IMR-90 (cell line): ENCODE measurements around the gene FAM162B. TPM values are rescaled to one million over a fixed set of nuclear protein-coding genes. Genes with fewer than 3 reads are reported as not detected.
A peak's percentile ranks its signal among the peaks of the same experiment; 100 is the strongest.

ENCODE experiments used
- ATAC-seq: fragments of 200-7000 bp; cut with Tn5 transposase; 2 replicates; pipeline ENCODE4 v1.9.1; 2020; ENCODE audit warnings: low read depth, mild to moderate bottlenecking, moderate library complexity
- BruUV-seq: library from RNA; stranded (reverse); fragments of 400-500 nt; replicated peaks from 2 replicates; lab custom pipeline; 2021; lab: Mats Ljungman, UMichigan
- CTCF ChIA-PET: fragments of 300-600 bp; formaldehyde crosslinking; extraction: SDS; loops from one replicate; lab custom pipeline; 2021; ENCODE audit warnings: antibody characterized with exemption; lab: Yijun Ruan, JAX
- POLR2A ChIA-PET: fragments of 300-600 bp; sonication (Branson Sonifier 250); formaldehyde crosslinking; loops from one replicate; lab custom pipeline; 2022; ENCODE audit warnings: antibody characterized with exemption; ENCODE audit not compliant: unreplicated experiment; lab: Charles Lee
- DNase-seq: peaks from one replicate; pipeline ENCODE4 v3.0.0; 2013
- H2AFZ ChIP-seq: replicated peaks from 2 replicates; pipeline ENCODE3; 2013; ENCODE audit warnings: low read length, mild to moderate bottlenecking; ENCODE audit not compliant: poor library complexity
- H2AK5ac ChIP-seq: 2 replicates; pipeline ENCODE4 v1.6.1; 2013; ENCODE audit warnings: low read depth, low read length, inconsistent platforms
- H2AK9ac ChIP-seq: replicated peaks from 2 replicates; pipeline ENCODE3; 2013; ENCODE audit warnings: mild to moderate bottlenecking, low read depth, low read length, moderate library complexity; ENCODE audit not compliant: poor library complexity
- H2BK120ac ChIP-seq: 2 replicates; pipeline ENCODE4 v1.6.1; 2013; ENCODE audit warnings: low read depth, low read length, inconsistent platforms
- H2BK15ac ChIP-seq: 3 replicates; pipeline ENCODE4 v1.6.1; 2013; ENCODE audit warnings: low read depth, low read length, inconsistent platforms
- H2BK20ac ChIP-seq: 2 replicates; pipeline ENCODE4 v1.6.1; 2013; ENCODE audit warnings: low read depth, mild to moderate bottlenecking, inconsistent platforms, low read length, moderate library complexity
- H2BK5ac ChIP-seq: 2 replicates; pipeline ENCODE4 v1.6.1; 2013; ENCODE audit warnings: mild to moderate bottlenecking, low read depth, low read length, inconsistent platforms; ENCODE audit not compliant: poor library complexity, severe bottlenecking
- H3K14ac ChIP-seq: replicated peaks from 2 replicates; pipeline ENCODE4 v1.6.1; 2013; ENCODE audit warnings: low read depth, low read length, inconsistent platforms
- H3K18ac ChIP-seq: 2 replicates; pipeline ENCODE4 v1.6.1; 2013; ENCODE audit warnings: low read depth, low read length, control low read depth
- H3K23ac ChIP-seq: 2 replicates; pipeline ENCODE4 v1.6.1; 2013; ENCODE audit warnings: low read depth, low read length, inconsistent platforms
- H3K27ac ChIP-seq: 2 replicates; pipeline ENCODE4 v1.5.1; 2013; ENCODE audit warnings: mild to moderate bottlenecking, control low read depth, low read length; ENCODE audit not compliant: insufficient read depth
- H3K27me3 ChIP-seq: 2 replicates; pipeline ENCODE4 v1.6.1; 2013; ENCODE audit warnings: low read length; ENCODE audit not compliant: control insufficient read depth, insufficient read depth
- H3K36me3 ChIP-seq: 2 replicates; pipeline ENCODE4 v1.6.1; 2013; ENCODE audit warnings: low read length, mixed read lengths; ENCODE audit not compliant: control insufficient read depth, insufficient read depth
- H3K4ac ChIP-seq: 2 replicates; pipeline ENCODE4 v1.6.1; 2013; ENCODE audit warnings: low read depth, low read length, inconsistent platforms
- H3K4me1 ChIP-seq: 2 replicates; pipeline ENCODE4 v1.6.1; 2013; ENCODE audit warnings: low read length, mixed read lengths; ENCODE audit not compliant: control insufficient read depth, insufficient read depth
- H3K4me2 ChIP-seq: 2 replicates; pipeline ENCODE4 v1.6.1; 2013; ENCODE audit warnings: low read depth, mild to moderate bottlenecking, control low read depth, low read length, moderate library complexity
- H3K4me3 ChIP-seq: 2 replicates; pipeline ENCODE4 v1.5.1; 2013; ENCODE audit warnings: low read depth, mild to moderate bottlenecking, control low read depth, low read length, moderate library complexity; ENCODE audit not compliant: insufficient read depth
- H3K56ac ChIP-seq: 2 replicates; pipeline ENCODE4 v1.6.1; 2013; ENCODE audit warnings: low read length, inconsistent platforms; ENCODE audit not compliant: insufficient read depth; ENCODE audit errors: extremely low read depth
- H3K79me1 ChIP-seq, 2 experiments: 2 replicates each; pipeline ENCODE4 v1.6.1; 2013; ENCODE audit warnings: low read length in 2 of 2, inconsistent platforms in 1 of 2, low read depth in 1 of 2
- H3K9ac ChIP-seq: 2 replicates; pipeline ENCODE4 v1.6.1; 2013; ENCODE audit warnings: low read depth, low read length, control low read depth
- H3K9me1 ChIP-seq: 2 replicates; pipeline ENCODE4 v1.6.1; 2013; ENCODE audit warnings: low read length, inconsistent platforms; ENCODE audit not compliant: insufficient read depth
- H3K9me3 ChIP-seq: 2 replicates; pipeline ENCODE4 v1.6.1; 2013; ENCODE audit warnings: low read length; ENCODE audit not compliant: control insufficient read depth, insufficient read depth
- H4K20me1 ChIP-seq: 2 replicates; pipeline ENCODE4 v1.6.1; 2013; ENCODE audit warnings: low read length, inconsistent platforms; ENCODE audit not compliant: insufficient read depth
- H4K5ac ChIP-seq: 2 replicates; pipeline ENCODE4 v1.6.1; 2013; ENCODE audit warnings: mild to moderate bottlenecking, low read depth, low read length, control low read depth
- H4K8ac ChIP-seq, 2 experiments: 2 replicates each; pipeline ENCODE4 v1.6.1; 2013; ENCODE audit warnings: low read depth in 2 of 2, low read length in 2 of 2, control low read depth in 1 of 2, inconsistent platforms in 1 of 2
- H4K91ac ChIP-seq: 2 replicates; pipeline ENCODE4 v1.6.1; 2013; ENCODE audit warnings: low read depth, low read length, inconsistent platforms; ENCODE audit not compliant: insufficient read depth
- MAFK ChIP-seq: IDR thresholded peaks from 2 replicates; pipeline ENCODE4 v1.6.1; 2012; ENCODE audit warnings: low read depth, low read length, improper control_type of control experiment
- SMC3 ChIP-seq: fragments of 150-350 bp; IDR thresholded peaks from 2 replicates; pipeline ENCODE4 v1.6.1; 2016; ENCODE audit warnings: low read depth, mild to moderate bottlenecking, antibody characterized with exemption, low read length, moderate library complexity
- dilution Hi-C: fragments of 300-500 bp; cut with HindIII; formaldehyde crosslinking; loops from one replicate; pipeline ENCODE4 v1.14.3; 2018; ENCODE audit warnings: low sequenced_read_pairs; ENCODE audit not compliant: unreplicated experiment
- in situ Hi-C: fragments of 300-500 bp; cut with MboI; formaldehyde crosslinking; loops from 3 replicates; pipeline ENCODE4 v1.14.3; 2019; ENCODE audit warnings: low sequenced_read_pairs, inconsistent platforms, mixed read lengths
- intact Hi-C: fragments of 100-400 bp; cut with micrococcal nuclease; formaldehyde crosslinking; loops from 2 replicates; pipeline ENCODE4 v1.10.0; 2022
- polyA plus RNA-seq, 3 experiments: library from polyadenylated mRNA; depleted of rRNA; stranded (reverse); fragments of >200 nt; gene quantifications; 2 replicates each; pipeline ENCODE4 v1.2.3, GENCODE V29; 2012; ENCODE audit warnings: low replicate concordance in 1 of 3
- total RNA-seq: library from RNA; depleted of rRNA; stranded (reverse); fragments of >200 nt; gene quantifications from 2 replicates; pipeline ENCODE4 v1.2.3, GENCODE V29; 2012

Gene FAM162B
- total and polyA plus RNA-seq, 2 of the 4 experiments (the other 2 are of a cell fraction): 2.9 to 3.2 TPM

DNA sequence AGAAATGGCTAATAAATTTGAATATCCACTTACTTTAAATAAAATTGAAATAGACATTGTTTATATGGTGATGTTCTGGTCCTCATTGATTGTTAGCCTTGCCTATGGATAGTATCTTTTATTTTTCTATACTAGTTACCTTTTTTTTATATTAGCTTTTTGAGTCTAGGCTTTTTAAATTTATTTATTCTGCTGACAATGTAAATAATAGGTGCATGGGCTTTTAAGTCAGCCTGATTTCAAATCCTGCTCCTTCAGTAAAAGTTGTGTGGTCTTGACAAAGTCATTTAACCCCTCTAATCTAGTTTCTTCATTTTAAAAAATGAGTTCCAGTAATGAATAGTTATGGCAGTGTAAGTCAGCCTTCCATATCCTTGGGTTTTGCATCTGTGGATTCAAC lies 38.6 kb downstream of the FAM162B start:
- H3K27me3 ChIP-seq: no peaks in the 10 kb centered on the region
- in situ Hi-C loops (no loop called here), intact Hi-C loops (no loop called here), dilution Hi-C loops (no loop called here)
- H3K18ac ChIP-seq: no peak overlapping the region
- H3K4ac ChIP-seq: no peak overlapping the region
- ATAC-seq (no peak), DNase-seq (no peak)
- no peak overlapping the region for H2AK9ac ChIP-seq
- no peaks in the 10 kb centered on the region for H3K9me3 ChIP-seq
- no peak overlapping the region for H2BK120ac ChIP-seq
- peaks cover 7% of the 10 kb centered on the region; the same call in 1 of the 2 replicates for H3K36me3 ChIP-seq
- no peak overlapping the region for H3K4me2 ChIP-seq
- H3K14ac ChIP-seq: no peak overlapping the region
- CTCF ChIA-PET: interaction anchor here (0.6 kb wide), 1 partner anchor 156 kb away, joined by 4 read pairs; the partner anchor contains the start of gene RWDD1
- no peak overlapping the region for H4K8ac ChIP-seq
- H3K4me1 ChIP-seq: no peaks in the 10 kb centered on the region
- no peaks in the 10 kb centered on the region; a peak in 1 of 4 replicates for H3K79me1 ChIP-seq
- no peak overlapping the region for H2AK5ac ChIP-seq
- H3K56ac ChIP-seq: no peak overlapping the region
- no peaks in the 10 kb centered on the region for H3K9me1 ChIP-seq
- H2BK15ac ChIP-seq: no peak overlapping the region
- TF ChIP-seq SMC3 (no peak), MAFK (peak; percentile 48; the same call in 1 of the 2 replicates)
- no peak overlapping the region for H3K9ac ChIP-seq
- H4K5ac ChIP-seq: no peak overlapping the region
- POLR2A ChIA-PET: no interaction called here
- H3K4me3 ChIP-seq: no peak overlapping the region
- H2BK5ac ChIP-seq: no peak overlapping the region
- no peak overlapping the region for H2BK20ac ChIP-seq
- no peak overlapping the region for H3K23ac ChIP-seq
- no peak overlapping the region for H4K91ac ChIP-seq
- no peak overlapping the region for H3K27ac ChIP-seq
- BruUV-seq: no TSS peak
- no peaks in the 10 kb centered on the region for H4K20me1 ChIP-seq
- H2AFZ ChIP-seq: no peak overlapping the region
